DMS153 treated with DMSO at 0.1 percent for 48 hours (cell line): ENCODE measurements around the gene MOSPD2.

Experiments
- DNase-seq: peaks from one replicate; lab custom pipeline; 2025; ENCODE audit not compliant: unreplicated experiment; lab: John Stamatoyannopoulos, UW

The MOSPD2 gene

GRCh38 chrX:14913241-14913640, 40.0 kb downstream of the MOSPD2 start:
- DNase-seq = no peak

- no peak for DNase-seq
Measured at GRCh38 chrX:14915596-14915995, 42.4 kb downstream of the MOSPD2 start.

- no peak for DNase-seq
Measured at GRCh38 chrX:14916017-14916674, 42.9 kb downstream of the MOSPD2 start.

GRCh38 chrX:14919407-14919806, 46.2 kb downstream of the MOSPD2 start:
- DNase-seq = no peak

GRCh38 chrX:14920196-14920595, 47.0 kb downstream of the MOSPD2 start:
- DNase-seq = no peak

GRCh38 chrX:14922437-14922836, 49.2 kb downstream of the MOSPD2 start:
- DNase-seq = no peak

- DNase-seq = no peak
Measured at GRCh38 chrX:14923761-14924160, 50.5 kb downstream of the MOSPD2 start.

- no peak for DNase-seq
Measured at GRCh38 chrX:14926471-14926870, 53.2 kb downstream of the MOSPD2 start.

GRCh38 chrX:14927401-14927800, 54.2 kb downstream of the MOSPD2 start:
- DNase-seq = no peak

- DNase-seq = no peak
Measured at GRCh38 chrX:14930663-14931062, 57.4 kb downstream of the MOSPD2 start.

- no peak for DNase-seq
Measured at GRCh38 chrX:14932136-14932535, 58.9 kb downstream of the MOSPD2 start.

- no peak for DNase-seq
Measured at GRCh38 chrX:14934423-14934822, 61.2 kb downstream of the MOSPD2 start.

GRCh38 chrX:14936561-14936960, 63.3 kb downstream of the MOSPD2 start:
- no peak for DNase-seq

- DNase-seq = no peak
Measured at GRCh38 chrX:14939644-14940043, 66.4 kb downstream of the MOSPD2 start.

- no peak for DNase-seq
Measured at GRCh38 chrX:14941301-14941700, 68.1 kb downstream of the MOSPD2 start.

- DNase-seq = no peak
Measured at GRCh38 chrX:14942341-14942740, 69.1 kb downstream of the MOSPD2 start.

GRCh38 chrX:14943962-14944361, 70.7 kb downstream of the MOSPD2 start:
- DNase-seq = no peak

- no peak for DNase-seq
Measured at GRCh38 chrX:14946606-14947155, 73.5 kb downstream of the MOSPD2 start.

- DNase-seq = no peak
Measured at GRCh38 chrX:14948691-14949090, 75.5 kb downstream of the MOSPD2 start.

- DNase-seq = no peak
Measured at GRCh38 chrX:14956813-14957582, 83.8 kb downstream of the MOSPD2 start.

- no peak for DNase-seq
Measured at GRCh38 chrX:14963447-14964236, 90.4 kb downstream of the MOSPD2 start.

GRCh38 chrX:14964500-14964899, 91.3 kb downstream of the MOSPD2 start:
- DNase-seq = no peak
